Measurements from ENCODE around the gene NPAS3. TPM values are rescaled to one million over a fixed set of nuclear protein-coding genes. Genes with fewer than 3 reads are reported as not detected.

Gene NPAS3
- total RNA-seq, 1 donor from 2014 or later = 6.1 TPM

- Mint-ChIP-seq H3K9me3 (ENCODE audit: low read depth) (peaks cover 14% of the 10 kb centered on the region), H3K4me1 (ENCODE audit: low read depth) (peaks cover 6% of the 10 kb centered on the region), H3K27ac (no peak overlapping the region), H3K36me3 (ENCODE audit: insufficient read depth) (peaks cover 4% of the 10 kb centered on the region), H3K27me3 (no peaks in the 10 kb centered on the region), H3K4me3 (ENCODE audit: low read depth) (no peak overlapping the region)
- DNase-seq (ENCODE audit: low spot score, unreplicated experiment) = no peak
- no peak for TF ChIP-seq CTCF (IDR thresholded peaks at IDR 0.05; ENCODE audit: unreplicated experiment)
Measured at GRCh38 chr14:33493266-33493665, 554.6 kb downstream of the NPAS3 start.

GRCh38 chr14:33493990-33494389 lies 555.3 kb downstream of the NPAS3 start:
- Mint-ChIP-seq H3K36me3 (ENCODE audit: insufficient read depth) (peaks cover 4% of the 10 kb centered on the region), H3K27ac (no peak overlapping the region), H3K9me3 (ENCODE audit: low read depth) (peaks cover 14% of the 10 kb centered on the region), H3K27me3 (no peaks in the 10 kb centered on the region), H3K4me3 (ENCODE audit: low read depth) (no peak overlapping the region), H3K4me1 (ENCODE audit: low read depth) (peaks cover 6% of the 10 kb centered on the region)
- DNase-seq (ENCODE audit: low spot score, unreplicated experiment) = no peak
- no peak for TF ChIP-seq CTCF (IDR thresholded peaks at IDR 0.05; ENCODE audit: unreplicated experiment)

GRCh38 chr14:33499687-33500086 lies 561.0 kb downstream of the NPAS3 start:
- Mint-ChIP-seq H3K4me3 (ENCODE audit: low read depth) (no peak overlapping the region), H3K4me1 (ENCODE audit: low read depth) (no peaks in the 10 kb centered on the region), H3K9me3 (ENCODE audit: low read depth) (peaks cover 14% of the 10 kb centered on the region), H3K36me3 (ENCODE audit: insufficient read depth) (peaks cover 4% of the 10 kb centered on the region), H3K27ac (no peak overlapping the region), H3K27me3 (peaks cover 8% of the 10 kb centered on the region)
- TF ChIP-seq CTCF (IDR thresholded peaks at IDR 0.05; ENCODE audit: unreplicated experiment) = no peak
- DNase-seq (ENCODE audit: low spot score, unreplicated experiment) = no peak

GRCh38 chr14:33504246-33505099 lies 565.8 kb downstream of the NPAS3 start:
- Mint-ChIP-seq H3K4me1 (ENCODE audit: low read depth) (no peaks in the 10 kb centered on the region), H3K27me3 (peaks cover 8% of the 10 kb centered on the region), H3K9me3 (ENCODE audit: low read depth) (no peaks in the 10 kb centered on the region), H3K4me3 (ENCODE audit: low read depth) (no peak overlapping the region), H3K36me3 (ENCODE audit: insufficient read depth) (no peaks in the 10 kb centered on the region), H3K27ac (no peak overlapping the region)
- no peak for TF ChIP-seq CTCF (IDR thresholded peaks at IDR 0.05; ENCODE audit: unreplicated experiment)
- DNase-seq (ENCODE audit: low spot score, unreplicated experiment) = no peak

GRCh38 chr14:33505266-33505962 lies 566.7 kb downstream of the NPAS3 start:
- Mint-ChIP-seq H3K27ac (no peak overlapping the region), H3K27me3 (peaks cover 8% of the 10 kb centered on the region), H3K9me3 (ENCODE audit: low read depth) (no peaks in the 10 kb centered on the region), H3K36me3 (ENCODE audit: insufficient read depth) (no peaks in the 10 kb centered on the region), H3K4me1 (ENCODE audit: low read depth) (no peaks in the 10 kb centered on the region), H3K4me3 (ENCODE audit: low read depth) (no peak overlapping the region)
- TF ChIP-seq CTCF (IDR thresholded peaks at IDR 0.05; ENCODE audit: unreplicated experiment) = no peak
- DNase-seq (ENCODE audit: low spot score, unreplicated experiment) = no peak

Data from progenitor cell of endocrine pancreas (in vitro differentiated cells).